Measurements from ENCODE around the gene RAD51B. TPM values are rescaled to one million over a fixed set of nuclear protein-coding genes. Genes with fewer than 3 reads are reported as not detected.

The RAD51B gene
- total RNA-seq, 2 donors from 2014 or later = 22.8 to 33.8 TPM

DNA sequence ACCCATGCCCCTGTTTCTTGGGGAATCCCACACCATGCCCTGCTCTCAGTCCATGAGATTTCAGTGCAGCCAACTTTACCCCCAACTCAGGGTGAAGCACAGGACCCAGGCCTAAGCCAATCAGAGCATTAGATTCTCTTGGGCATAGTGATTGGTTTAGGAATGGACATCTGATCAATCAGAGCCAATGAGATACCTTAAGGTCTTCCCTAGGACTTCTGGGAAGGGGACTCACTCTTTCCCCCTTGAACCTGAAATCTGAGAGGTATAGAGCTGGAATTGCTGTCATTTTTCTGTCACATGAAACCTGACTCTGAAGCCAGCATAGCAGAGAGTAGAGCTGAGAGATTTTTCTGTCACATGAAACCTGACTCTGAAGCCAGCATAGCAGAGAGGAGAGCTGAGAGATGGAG is 846.2 kb downstream of the RAD51B start:
- no peak overlapping the region for H3K27ac ChIP-seq (ENCODE audit: low read depth, low read length)
- TF ChIP-seq, protein P1, sequence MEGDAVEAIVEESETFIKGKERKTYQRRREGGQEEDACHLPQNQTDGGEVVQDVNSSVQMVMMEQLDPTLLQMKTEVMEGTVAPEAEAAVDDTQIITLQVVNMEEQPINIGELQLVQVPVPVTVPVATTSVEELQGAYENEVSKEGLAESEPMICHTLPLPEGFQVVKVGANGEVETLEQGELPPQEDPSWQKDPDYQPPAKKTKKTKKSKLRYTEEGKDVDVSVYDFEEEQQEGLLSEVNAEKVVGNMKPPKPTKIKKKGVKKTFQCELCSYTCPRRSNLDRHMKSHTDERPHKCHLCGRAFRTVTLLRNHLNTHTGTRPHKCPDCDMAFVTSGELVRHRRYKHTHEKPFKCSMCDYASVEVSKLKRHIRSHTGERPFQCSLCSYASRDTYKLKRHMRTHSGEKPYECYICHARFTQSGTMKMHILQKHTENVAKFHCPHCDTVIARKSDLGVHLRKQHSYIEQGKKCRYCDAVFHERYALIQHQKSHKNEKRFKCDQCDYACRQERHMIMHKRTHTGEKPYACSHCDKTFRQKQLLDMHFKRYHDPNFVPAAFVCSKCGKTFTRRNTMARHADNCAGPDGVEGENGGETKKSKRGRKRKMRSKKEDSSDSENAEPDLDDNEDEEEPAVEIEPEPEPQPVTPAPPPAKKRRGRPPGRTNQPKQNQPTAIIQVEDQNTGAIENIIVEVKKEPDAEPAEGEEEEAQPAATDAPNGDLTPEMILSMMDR (conservative IDR thresholded peaks at IDR 0.05) = no peak
- no peak for DNase-seq
- peaks cover 5% of the 10 kb centered on the region for H3K4me1 ChIP-seq (ENCODE audit: control insufficient read depth, insufficient read depth, low read length)
- no peaks in the 10 kb centered on the region for H3K36me3 ChIP-seq (ENCODE audit: control insufficient read depth, insufficient read depth, low read length)
- H3K9me3 ChIP-seq (ENCODE audit: control insufficient read depth, low read length) = no peaks in the 10 kb centered on the region
- no peak overlapping the region for H3K4me3 ChIP-seq (ENCODE audit: low read length)
- Mint-ChIP-seq H3K4me3 (no peak overlapping the region), H3K9me3 (no peaks in the 10 kb centered on the region), H3K27me3 (ENCODE audit: insufficient read depth) (no peaks in the 10 kb centered on the region), H3K36me3 (ENCODE audit: low read depth) (no peaks in the 10 kb centered on the region), H3K4me1 (peaks cover 19% of the 10 kb centered on the region), H3K27ac (no peak overlapping the region)
- no peaks in the 10 kb centered on the region for H3K27me3 ChIP-seq (ENCODE audit: control insufficient read depth, insufficient read depth, low read length, poor library complexity, severe bottlenecking)
- no peak overlapping the region for H3K9ac ChIP-seq (ENCODE audit: extremely low read depth, low read length, poor library complexity, severe bottlenecking)

DNA sequence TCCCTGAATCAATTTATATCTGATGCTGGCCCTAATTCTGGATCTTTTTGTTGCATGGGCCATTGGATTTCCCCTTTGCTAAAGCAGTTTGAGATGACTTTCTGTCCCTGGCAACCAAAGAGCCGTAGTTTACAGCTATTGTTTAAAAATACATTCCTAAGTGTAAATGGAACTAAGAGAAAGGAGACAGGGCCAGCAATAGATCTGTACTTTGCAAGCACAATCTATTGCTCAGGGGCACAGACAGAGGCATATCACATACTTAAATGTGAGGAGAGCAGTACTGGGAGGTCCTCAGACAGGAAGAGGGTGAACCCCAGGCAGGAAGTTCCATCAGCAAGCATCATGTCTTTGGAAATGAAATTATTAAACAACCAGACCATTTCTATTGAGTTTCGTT is 846.7 kb downstream of the RAD51B start:
- H3K9me3 Mint-ChIP-seq = no peaks in the 10 kb centered on the region
- H3K4me3 Mint-ChIP-seq = no peak overlapping the region
- Histone ChIP-seq H3K4me1 (ENCODE audit: control insufficient read depth, insufficient read depth, low read length) (peaks cover 5% of the 10 kb centered on the region), H3K36me3 (ENCODE audit: control insufficient read depth, insufficient read depth, low read length) (no peaks in the 10 kb centered on the region), H3K4me3 (ENCODE audit: low read length) (no peak overlapping the region), H3K9ac (ENCODE audit: extremely low read depth, low read length, poor library complexity, severe bottlenecking) (no peak overlapping the region), H3K27ac (ENCODE audit: low read depth, low read length) (no peak overlapping the region), H3K27me3 (ENCODE audit: control insufficient read depth, insufficient read depth, low read length, poor library complexity, severe bottlenecking) (no peaks in the 10 kb centered on the region), H3K9me3 (ENCODE audit: control insufficient read depth, low read length) (no peaks in the 10 kb centered on the region)
- H3K4me1 Mint-ChIP-seq = peaks cover 19% of the 10 kb centered on the region
- H3K36me3 Mint-ChIP-seq (ENCODE audit: low read depth) = no peaks in the 10 kb centered on the region
- TF ChIP-seq, protein P1 (conservative IDR thresholded peaks at IDR 0.05) = no peak
- H3K27me3 Mint-ChIP-seq (ENCODE audit: insufficient read depth) = no peaks in the 10 kb centered on the region
- WGBS, 2 experiments (ENCODE audit: insufficient coverage in 1 of 2, insufficient read length in 1 of 2) = 90 to 92% methylated on average over 1 to 2 of the region's 2 CpGs
- DNase-seq = no peak
- H3K27ac Mint-ChIP-seq = no peak overlapping the region

DNA sequence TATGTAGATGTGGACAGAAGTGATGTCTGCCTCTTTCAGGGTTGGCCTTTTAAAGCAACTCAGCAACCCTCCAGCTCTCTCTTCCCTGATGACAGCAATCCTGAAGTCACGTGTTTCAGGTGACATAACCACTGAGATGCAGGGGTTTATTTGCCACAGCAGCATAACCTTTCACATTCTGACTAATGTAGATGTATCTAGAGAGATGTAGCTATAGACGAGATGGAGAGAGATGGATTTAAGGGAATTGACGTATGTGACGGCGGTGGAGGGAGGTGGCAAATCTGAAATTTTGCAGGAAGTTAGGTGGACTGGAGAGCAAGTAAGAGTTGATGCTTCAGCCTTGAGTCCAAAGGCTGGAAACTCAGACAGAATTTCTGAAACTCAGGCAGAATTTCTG is 847.3 kb downstream of the RAD51B start:
- no peak for DNase-seq
- Histone ChIP-seq H3K27ac (ENCODE audit: low read depth, low read length) (no peak overlapping the region), H3K4me3 (ENCODE audit: low read length) (no peak overlapping the region), H3K36me3 (ENCODE audit: control insufficient read depth, insufficient read depth, low read length) (no peaks in the 10 kb centered on the region), H3K9ac (ENCODE audit: extremely low read depth, low read length, poor library complexity, severe bottlenecking) (no peak overlapping the region), H3K27me3 (ENCODE audit: control insufficient read depth, insufficient read depth, low read length, poor library complexity, severe bottlenecking) (no peaks in the 10 kb centered on the region), H3K9me3 (ENCODE audit: control insufficient read depth, low read length) (no peaks in the 10 kb centered on the region), H3K4me1 (ENCODE audit: control insufficient read depth, insufficient read depth, low read length) (peaks cover 5% of the 10 kb centered on the region)
- TF ChIP-seq, protein P1 (conservative IDR thresholded peaks at IDR 0.05) = no peak
- H3K27me3 Mint-ChIP-seq (ENCODE audit: insufficient read depth) = no peaks in the 10 kb centered on the region
- H3K9me3 Mint-ChIP-seq = no peaks in the 10 kb centered on the region
- H3K4me3 Mint-ChIP-seq = no peak overlapping the region
- 89 to 95% methylated on average over 4 to 5 of the region's 5 CpGs for WGBS, 2 experiments (ENCODE audit: insufficient coverage in 1 of 2, insufficient read length in 1 of 2)
- H3K4me1 Mint-ChIP-seq = peaks cover 16% of the 10 kb centered on the region
- H3K27ac Mint-ChIP-seq = no peak overlapping the region
- no peaks in the 10 kb centered on the region for H3K36me3 Mint-ChIP-seq (ENCODE audit: low read depth)

All from endodermal cell (in vitro differentiated cells).